Inflammatory macrophage (primary cell): ENCODE results near the gene PIGU.
A peak's percentile ranks its signal among the peaks of the same experiment; 100 is the strongest.

Experiments
- DNase-seq, 2 donors: peaks; one replicate each; pipeline ENCODE4 v3.0.0-alpha.2; 2020 to 2022

Gene PIGU

DNA sequence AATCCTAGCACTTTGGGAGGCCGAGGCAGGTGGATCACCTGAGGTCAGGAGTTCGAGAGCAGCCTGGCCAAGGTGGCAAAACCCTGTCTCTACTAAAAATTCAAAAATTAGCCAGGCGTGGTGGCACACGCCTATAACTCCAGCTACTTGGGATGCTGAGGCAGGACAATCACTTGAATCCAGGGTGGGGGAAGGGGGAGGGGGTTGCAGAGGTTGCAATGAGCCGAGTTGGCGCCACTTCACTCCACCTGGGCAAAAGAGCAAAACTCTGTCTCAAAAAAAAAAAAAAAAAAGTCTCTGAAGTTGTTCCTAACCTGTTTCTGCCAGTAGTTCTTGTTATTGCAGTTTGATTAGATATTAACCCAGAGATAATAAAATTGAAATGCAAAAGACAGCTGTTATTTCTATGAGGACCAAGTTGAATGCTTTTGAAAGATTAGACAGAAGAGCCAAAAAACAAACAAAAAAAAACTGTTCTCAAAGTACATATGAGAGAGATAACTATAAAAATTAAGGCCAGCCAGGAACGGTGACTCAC lies 22.6 kb downstream of the PIGU start:
- no peak for DNase-seq

DNA sequence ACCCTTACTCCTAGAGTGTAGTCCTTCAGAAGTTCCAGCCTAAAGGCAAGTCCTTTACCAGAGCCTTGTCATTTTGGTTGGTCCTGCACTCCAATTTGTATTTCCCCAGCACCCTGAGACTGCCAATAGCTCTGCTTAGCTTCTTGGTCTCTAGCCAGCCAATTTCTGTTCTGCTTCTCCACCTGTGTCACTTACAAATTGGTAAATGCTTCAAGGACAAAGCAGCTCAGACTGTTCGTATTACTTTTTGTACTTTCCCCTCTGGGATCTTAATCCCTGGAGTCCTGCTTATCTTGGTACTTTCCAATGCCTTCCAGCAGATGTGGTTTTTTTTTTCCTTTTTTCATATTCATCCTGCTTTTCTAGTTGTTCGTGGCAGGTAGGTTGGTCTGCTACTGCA lies 25.7 kb downstream of the PIGU start:
- DNase-seq, result no peak

- DNase-seq, result no peak
Observed at GRCh38 chr20:34647737-34648136, 29.2 kb downstream of the PIGU start.

DNA sequence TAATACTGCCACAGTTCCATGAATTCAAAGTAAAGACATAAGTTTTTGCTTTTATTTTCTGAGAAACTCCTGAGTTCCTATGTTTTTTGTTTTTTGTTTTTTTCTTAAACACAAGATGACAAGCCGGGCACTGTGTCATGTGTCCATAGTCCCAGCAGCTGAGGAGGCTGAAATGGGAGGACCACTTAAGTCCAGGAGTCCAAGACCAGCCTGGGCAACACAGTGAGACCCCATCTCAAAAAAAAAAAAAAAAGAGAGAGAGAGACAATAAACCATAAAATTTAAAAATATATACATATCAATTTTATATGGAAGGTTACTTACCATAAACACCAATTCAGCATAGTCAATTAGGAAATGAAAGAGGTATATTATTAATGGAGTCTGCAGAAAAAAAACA lies 31.9 kb downstream of the PIGU start:
- DNase-seq, result no peak

DNA sequence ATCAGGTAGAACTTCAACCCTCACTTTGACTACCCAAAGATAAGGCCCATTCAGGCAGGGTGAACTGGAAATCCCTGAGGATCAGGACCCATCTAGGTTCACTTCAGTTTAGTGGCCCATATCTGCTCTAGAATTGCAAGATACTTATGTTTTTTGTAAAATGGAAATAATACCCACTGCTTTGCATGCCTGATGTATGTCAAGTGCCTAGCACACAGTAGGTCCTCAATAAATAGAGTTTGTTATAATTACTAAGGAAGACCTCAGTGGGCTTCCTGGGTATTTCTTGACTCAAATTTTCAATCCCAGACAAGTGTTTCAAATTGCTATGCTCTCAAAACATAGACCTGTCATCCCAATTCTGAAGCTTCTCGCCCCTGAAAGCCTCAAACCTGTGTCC lies 32.5 kb downstream of the PIGU start:
- DNase-seq, result no peak

DNA sequence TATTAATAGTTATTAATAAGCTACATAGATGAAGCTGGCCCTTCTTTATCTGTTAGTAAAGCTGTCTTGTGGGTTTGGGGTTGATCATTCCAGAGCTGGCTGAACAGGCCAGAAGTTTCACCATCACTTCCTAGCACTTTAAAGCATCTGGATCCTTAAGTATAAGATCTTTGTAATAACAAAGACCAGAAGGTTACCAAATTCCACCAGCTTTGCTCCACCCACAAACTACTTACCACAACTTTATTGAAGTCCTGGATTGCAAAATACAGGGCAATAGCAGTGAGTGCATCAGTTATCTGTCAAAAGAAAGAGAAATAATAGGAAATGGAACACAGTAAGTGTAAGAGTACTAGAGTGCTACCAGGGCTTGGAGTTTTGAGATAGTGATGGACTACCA lies 33.0 kb downstream of the PIGU start:
- peak; percentile 72 to 85 for DNase-seq

- no peak for DNase-seq
Observed at GRCh38 chr20:34642009-34642408, 34.9 kb downstream of the PIGU start.

GRCh38 chr20:34639755-34640222 lies 37.1 kb downstream of the PIGU start:
- DNase-seq, result no peak

- no peak for DNase-seq
Observed at GRCh38 chr20:34638532-34638931, 38.4 kb downstream of the PIGU start.

DNA sequence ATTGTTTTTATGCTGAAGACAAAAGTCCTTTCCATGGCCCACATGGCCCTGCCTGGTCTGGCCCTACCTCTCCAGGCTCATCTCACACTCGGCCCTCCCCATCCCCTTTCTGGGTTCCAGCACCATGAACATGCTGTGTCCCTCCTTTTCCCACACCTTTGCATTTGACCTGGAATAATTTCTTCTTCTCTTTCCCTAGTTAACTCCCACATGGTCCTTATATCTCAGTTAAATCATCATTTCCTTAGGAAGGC lies 38.9 kb downstream of the PIGU start:
- no peak for DNase-seq

- DNase-seq, result no peak
Observed at GRCh38 chr20:34637245-34638038, 39.5 kb downstream of the PIGU start.

GRCh38 chr20:34636648-34637047 lies 40.2 kb downstream of the PIGU start:
- no peak for DNase-seq

GRCh38 chr20:34634392-34634791 lies 42.5 kb downstream of the PIGU start:
- DNase-seq, result no peak

GRCh38 chr20:34632870-34633452 lies 43.9 kb downstream of the PIGU start:
- DNase-seq, result no peak

DNA sequence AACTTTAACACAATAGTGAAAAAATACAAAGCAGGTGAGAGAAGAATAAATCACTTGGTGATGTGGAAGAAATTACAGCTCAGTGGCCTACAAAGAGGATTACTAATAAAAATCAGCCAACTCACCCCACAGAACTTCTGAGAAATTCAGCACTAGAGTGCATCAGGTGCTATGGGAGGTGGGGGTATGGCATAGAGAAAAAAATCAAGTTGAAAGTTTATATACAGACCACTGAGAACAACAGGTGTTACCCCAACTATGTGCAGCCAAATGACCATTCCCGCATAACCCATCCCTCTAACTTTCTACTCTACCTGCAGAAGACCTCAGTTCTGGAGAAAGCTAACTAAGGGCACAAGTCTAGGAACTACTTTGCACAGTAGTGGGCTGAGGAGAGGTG lies 47.0 kb downstream of the PIGU start:
- DNase-seq, result no peak

DNA sequence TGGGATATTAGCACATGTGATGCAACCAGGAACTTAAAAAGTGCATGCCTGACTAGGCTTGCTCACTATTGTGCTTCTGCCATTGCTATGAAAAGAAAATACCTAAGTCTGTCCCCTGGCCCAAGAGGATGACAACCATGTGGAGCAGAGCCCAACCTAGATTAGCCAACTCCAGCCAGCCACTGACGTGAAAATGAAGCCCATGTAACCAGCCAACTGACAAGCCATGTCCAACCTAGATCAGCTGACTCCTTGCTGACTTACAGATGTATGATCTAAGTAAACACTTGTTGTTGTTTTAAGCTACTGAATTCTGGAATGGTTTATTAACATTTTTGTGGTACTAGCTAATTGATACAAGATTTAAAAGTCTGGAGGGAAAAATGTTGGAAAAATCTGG lies 47.5 kb downstream of the PIGU start:
- DNase-seq, result no peak

GRCh38 chr20:34628026-34628425 lies 48.9 kb downstream of the PIGU start:
- no peak for DNase-seq

DNA sequence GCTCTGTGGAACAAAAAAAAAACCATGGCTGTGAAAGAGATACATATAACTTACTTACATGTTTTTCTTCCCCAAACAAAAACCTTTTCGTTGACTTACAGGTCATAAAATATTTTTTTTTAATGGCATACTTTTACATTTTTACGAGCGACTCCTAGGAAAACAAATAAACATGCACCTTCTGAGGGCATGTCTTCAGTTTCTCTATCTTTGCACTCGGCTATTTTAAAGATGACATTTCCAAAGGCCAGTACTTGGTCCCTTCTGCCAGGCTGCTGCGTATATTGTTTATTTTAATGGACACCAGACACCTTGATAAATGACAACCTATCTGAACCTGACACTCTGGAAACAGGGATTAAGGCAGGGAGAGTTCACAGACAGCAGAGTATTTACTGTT lies 49.4 kb downstream of the PIGU start:
- no peak for DNase-seq

DNA sequence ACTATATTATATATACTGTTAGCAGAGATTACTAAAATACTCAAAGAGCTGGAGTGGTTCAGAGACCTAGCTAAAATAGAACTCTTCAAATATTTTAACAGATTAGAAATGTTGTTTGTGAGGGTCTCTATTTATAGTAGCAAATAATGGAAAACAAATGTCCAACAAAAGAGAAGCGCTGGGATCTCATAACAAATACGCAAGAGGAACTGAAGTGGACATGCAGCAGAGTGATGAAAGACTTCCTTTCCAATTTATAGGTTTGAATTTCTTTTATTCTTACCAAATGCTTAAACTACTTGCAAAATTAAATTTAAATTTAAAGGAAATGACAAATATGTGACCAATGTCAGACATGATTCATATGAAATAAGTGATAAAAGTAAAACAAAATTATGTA lies 49.9 kb downstream of the PIGU start:
- peak in 1 of 2 donors; percentile 64 for DNase-seq

DNA sequence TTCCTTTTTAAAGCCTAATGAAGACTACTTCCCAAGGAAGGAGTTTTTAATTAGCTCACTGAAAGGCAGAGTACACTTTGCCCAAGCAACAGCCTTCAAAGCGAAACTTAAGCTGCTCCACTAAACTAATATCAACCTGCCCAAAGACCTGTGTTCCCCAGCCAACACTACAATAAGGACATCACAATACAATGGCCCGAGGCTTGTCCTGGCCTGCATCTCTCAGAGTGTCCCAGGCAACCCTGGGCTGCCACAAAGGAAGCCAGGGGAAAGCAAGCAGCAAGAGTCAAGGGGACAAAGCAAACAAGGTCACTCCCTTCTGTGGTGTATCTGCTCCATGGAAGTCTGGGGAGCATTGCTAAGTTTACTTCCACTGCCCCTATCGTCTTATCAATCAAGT lies 52.3 kb downstream of the PIGU start:
- no peak for DNase-seq

DNA sequence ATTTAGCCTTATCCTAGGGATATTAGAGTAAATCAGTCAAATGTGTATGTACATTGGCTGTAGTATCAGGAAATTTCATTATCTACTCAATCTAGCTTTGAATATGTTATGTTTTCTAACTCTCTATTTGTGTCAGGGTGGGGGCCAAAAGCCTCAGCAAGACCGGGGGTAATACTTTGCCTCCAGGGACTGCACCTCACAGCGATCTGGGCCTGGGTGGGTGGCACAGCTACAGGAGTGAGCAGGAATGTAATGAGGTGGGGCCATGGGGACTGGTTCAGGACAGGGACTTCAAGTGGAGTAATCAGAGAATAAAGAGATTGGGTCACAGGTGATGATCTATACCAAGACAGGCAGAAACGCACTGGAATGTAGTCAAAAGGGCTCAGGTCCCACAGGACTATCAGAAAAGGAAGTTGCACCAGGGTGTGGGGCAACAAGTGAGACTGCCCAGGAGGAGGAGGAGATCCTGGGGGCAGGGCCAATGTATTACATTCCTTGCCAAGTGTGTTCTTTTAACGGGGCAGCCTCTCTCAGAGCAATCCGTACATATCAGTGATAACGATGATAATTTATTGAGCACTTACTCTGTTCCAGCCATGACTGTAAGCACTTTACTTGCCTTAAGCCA lies 54.0 kb downstream of the PIGU start:
- DNase-seq, result peak; percentile 64 to 65

- no peak for DNase-seq
Observed at GRCh38 chr20:34621383-34622367, 55.2 kb downstream of the PIGU start.

DNA sequence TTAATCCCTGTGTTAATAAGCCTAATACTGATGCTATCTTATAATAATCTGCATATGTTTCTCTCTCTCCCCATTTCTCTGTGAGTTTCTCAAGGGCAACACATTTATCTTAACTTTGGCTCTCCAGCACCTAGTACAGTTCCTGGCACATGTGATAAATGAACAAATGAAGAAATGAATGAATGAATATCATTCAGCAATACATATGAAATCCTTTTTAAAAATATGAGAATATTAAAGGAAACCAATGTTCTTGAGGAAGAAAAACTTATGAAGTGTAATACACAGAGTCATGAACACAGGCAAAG lies 55.9 kb downstream of the PIGU start:
- no peak for DNase-seq
